Daoy (cell line): ENCODE data around the gene CARF. TPM values are rescaled to one million over a fixed set of nuclear protein-coding genes. Genes with fewer than 3 reads are reported as not detected.
A peak's percentile ranks its signal among the peaks of the same experiment; 100 is the strongest.
"Not testable (repeated sequence)": the region's sequence is repeated elsewhere in the genome, so short reads cannot be mapped to it uniquely, and the experiment has no call there.

Source experiments
- DNase-seq: peaks from one replicate; pipeline ENCODE4 v3.0.0-alpha.2; 2015; ENCODE audit warnings: low read depth
- total RNA-seq: library from RNA; depleted of rRNA; stranded (reverse); fragments of >200 nt; shearing (Covaris generic); gene quantifications from 2 replicates; pipeline ENCODE4 v1.2.3, GENCODE V29; 2014; rRNA removed

The CARF gene
- 4.9 and 5.8 TPM in 2 replicates for total RNA-seq

GRCh38 chr2:202911512-202912341 is at the start of gene CARF, which contains the start of gene WDR12:
Gene CARF, plus strand, starts transcription at chr2:202912275. Its CDS starts 29,628 bp downstream, at chr2:202941903.
Gene WDR12, minus strand, starts transcription at chr2:202911673. Its CDS starts 197 bp downstream, at chr2:202911476.
- peak; percentile 94 for DNase-seq

GRCh38 chr2:202870431-202871299 is 41.4 kb upstream of the CARF start:
- peak; percentile 66 for DNase-seq

- DNase-seq: peak; percentile 66
Measured at GRCh38 chr2:202871300-202872141, 40.6 kb upstream of the CARF start, which contains the start of gene ICA1L. Gene ICA1L, minus strand, starts transcription at chr2:202871766. Its CDS starts 42,757 bp downstream, at chr2:202829009.

GRCh38 chr2:202877699-202878098 is 34.4 kb upstream of the CARF start:
- no peak for DNase-seq

- DNase-seq: no peak
Measured at GRCh38 chr2:202881570-202881969, 30.5 kb upstream of the CARF start.

- DNase-seq: no peak
Measured at GRCh38 chr2:202883987-202884675, 27.9 kb upstream of the CARF start.

GRCh38 chr2:202885190-202885589 is 26.9 kb upstream of the CARF start:
- DNase-seq: no peak

- DNase-seq: not testable (repeated sequence)
Measured at GRCh38 chr2:202905507-202905906, 6.6 kb upstream of the CARF start.

GRCh38 chr2:202908186-202908585 is 3.9 kb upstream of the CARF start:
- DNase-seq: no peak

GRCh38 chr2:202909394-202910192 is 2.5 kb upstream of the CARF start:
- DNase-seq: no peak

GRCh38 chr2:202910250-202910649 is 1.8 kb upstream of the CARF start:
- DNase-seq: not testable (repeated sequence)

GRCh38 chr2:202910698-202911097 is 1.4 kb upstream of the CARF start:
- no peak for DNase-seq

GRCh38 chr2:202911203-202911511 is 918 bp upstream of the CARF start:
- no peak for DNase-seq

- DNase-seq: not testable (repeated sequence)
Measured at GRCh38 chr2:202912342-202913201, 497 bp downstream of the CARF start.

GRCh38 chr2:202918860-202919259 is 6.8 kb downstream of the CARF start:
- DNase-seq: no peak

GRCh38 chr2:202932425-202933138 is 20.5 kb downstream of the CARF start:
- DNase-seq: peak; percentile 11

GRCh38 chr2:202933139-202933510 is 21.1 kb downstream of the CARF start:
- DNase-seq: no peak

- no peak for DNase-seq
Measured at GRCh38 chr2:202933958-202934357, 21.9 kb downstream of the CARF start.

GRCh38 chr2:202934456-202934855 is 22.4 kb downstream of the CARF start:
- DNase-seq: no peak
